GM12875 (cell line): ENCODE measurements around the gene CLCN2.

Source experiments
- H3K4me3 ChIP-seq: one replicate; pipeline ENCODE4 v1.5.1; 2011; ENCODE audit warnings: low read depth, low read length, control low read depth
- CTCF ChIP-seq: IDR thresholded peaks from 2 replicates; pipeline ENCODE4 v1.5.1; 2011; ENCODE audit warnings: low read depth, mild to moderate bottlenecking, control low read depth, inconsistent platforms, low read length, moderate library complexity, borderline replicate concordance; ENCODE audit not compliant: insufficient read depth

The CLCN2 gene

GRCh38 chr3:184348057-184348382 is 13.4 kb downstream of the CLCN2 start:
- no peak overlapping the region for H3K4me3 ChIP-seq
- no peak for TF ChIP-seq CTCF

GRCh38 chr3:184347321-184348056 is 13.9 kb downstream of the CLCN2 start:
- H3K4me3 ChIP-seq: no peak overlapping the region
- no peak for TF ChIP-seq CTCF

- TF ChIP-seq CTCF: no peak
- no peak overlapping the region for H3K4me3 ChIP-seq
Measured at GRCh38 chr3:184346480-184347190, 14.8 kb downstream of the CLCN2 start.

GRCh38 chr3:184345317-184346144 is 15.9 kb downstream of the CLCN2 start:
- peak; percentile 47; the same call in 1 of the 2 replicates for TF ChIP-seq CTCF

GRCh38 chr3:184344579-184345316 is 16.7 kb downstream of the CLCN2 start:
- no peak overlapping the region for H3K4me3 ChIP-seq
- TF ChIP-seq CTCF: no peak

More at GRCh38 chr3:184345317-184346144, 15.9 kb downstream of the CLCN2 start:
- no peak overlapping the region for H3K4me3 ChIP-seq

GRCh38 chr3:184343200-184343876 is 18.1 kb downstream of the CLCN2 start:
- no peak overlapping the region for H3K4me3 ChIP-seq
- no peak for TF ChIP-seq CTCF
